GM21515 (cell line): Measurements from ENCODE around the gene ZSCAN10.

ENCODE experiments used
- ATAC-seq: cut with Tn5 transposase; IDR thresholded peaks from one replicate; pipeline ENCODE4 v1.9.1; 2021; ENCODE audit not compliant: unreplicated experiment

Gene ZSCAN10

GRCh38 chr16:3049921-3050481 lies 49.1 kb downstream of the ZSCAN10 start:
- no peak for ATAC-seq

- no peak for ATAC-seq
These were observed 51.7 kb downstream of the ZSCAN10 start for GRCh38 chr16:3047387-3047720.

- no peak for ATAC-seq
These were observed 52.3 kb downstream of the ZSCAN10 start for GRCh38 chr16:3046641-3047386.

GRCh38 chr16:3045758-3046640 lies 53.1 kb downstream of the ZSCAN10 start, which contains the start of gene MMP25:
Gene MMP25 (plus strand): TSS chr16:3046561. CDS start chr16:3046918, 357 bp downstream.
- ATAC-seq = no peak

GRCh38 chr16:3044708-3045107 lies 54.4 kb downstream of the ZSCAN10 start:
- ATAC-seq = no peak

- ATAC-seq = no peak
These were observed 56.7 kb downstream of the ZSCAN10 start for GRCh38 chr16:3042376-3042775.

- no peak for ATAC-seq
These were observed 60.2 kb downstream of the ZSCAN10 start for GRCh38 chr16:3038896-3039295.
